ENCODE data around the gene UGT1A4. TPM values are rescaled to one million over a fixed set of nuclear protein-coding genes. Genes with fewer than 3 reads are reported as not detected.

The UGT1A4 gene
- total RNA-seq, 1 experiment from 2014 or later: 0.12 TPM

DNA sequence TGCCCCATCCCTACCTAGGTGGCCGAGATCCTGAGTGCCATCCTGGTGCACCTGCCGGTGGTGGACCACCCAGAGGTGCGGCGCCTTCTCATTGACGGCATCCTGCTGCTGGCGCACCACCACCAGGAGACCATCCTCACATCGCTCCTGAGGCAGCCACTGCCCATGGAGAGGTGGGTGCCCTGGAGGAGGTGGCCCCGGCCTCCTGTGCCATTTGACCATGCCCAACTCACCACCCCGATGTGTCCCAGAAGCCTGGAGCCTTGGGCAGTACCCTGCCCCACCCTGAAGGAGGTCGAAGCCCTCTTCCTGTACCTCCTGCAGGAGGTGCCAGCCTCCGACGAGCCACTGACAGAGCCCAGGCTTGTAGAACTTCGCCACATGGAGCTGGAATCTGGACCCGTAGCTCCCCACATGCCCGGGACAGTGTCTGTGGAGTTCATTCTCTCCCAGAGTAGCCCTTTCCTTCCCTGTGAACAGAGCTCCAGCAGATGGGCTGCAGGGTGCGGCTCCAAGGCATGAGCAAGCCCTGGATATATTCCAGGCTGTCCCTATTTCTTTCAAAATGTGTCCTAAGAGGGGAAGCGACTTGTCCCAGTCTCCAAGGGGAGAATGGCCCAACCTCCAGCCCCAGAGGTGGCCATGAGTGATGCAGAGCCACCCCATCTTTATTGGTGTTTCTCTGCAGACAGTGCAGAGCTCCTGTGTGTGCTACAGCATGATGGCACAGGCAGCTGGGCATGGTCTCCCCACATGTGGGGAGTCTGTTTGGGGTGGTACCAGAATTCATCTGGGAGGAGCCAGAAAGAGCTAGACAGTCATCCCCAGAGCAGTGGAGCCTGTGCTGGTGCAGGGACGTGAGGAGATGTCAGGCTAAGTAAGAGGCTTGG lies 101.6 kb downstream of the UGT1A4 start:
- CTCF ChIA-PET: no interaction called here
- Histone ChIP-seq H2AFZ (ENCODE audit: low read depth, low read length, poor library complexity, severe bottlenecking) (no peak overlapping the region), H3K27me3 (ENCODE audit: insufficient read depth, low read length) (no peaks in the 10 kb centered on the region), H3K9ac (ENCODE audit: low read length) (no peak overlapping the region), H3K9me2 (ENCODE audit: insufficient read depth) (no peaks in the 10 kb centered on the region), H3K4me3 (replicated peaks in 1 of 2; ENCODE audit: low read depth in 1 of 2, low read length in 2 of 2) (no peak overlapping the region), H3K4me1 (ENCODE audit: control insufficient read depth in 1 of 2, insufficient read depth in 2 of 2, low read length in 2 of 2) (no peaks in the 10 kb centered on the region), H3K27ac (ENCODE audit: low read depth, low read length) (no peak overlapping the region), H3K9me3 (ENCODE audit: control insufficient read depth in 1 of 2, insufficient read depth in 1 of 2, low read depth in 1 of 2, low read length in 2 of 2) (no peaks in the 10 kb centered on the region), H3K4me2 (ENCODE audit: low read length) (no peak overlapping the region), H3K79me2 (ENCODE audit: insufficient read depth, low read length) (no peaks in the 10 kb centered on the region), H3K36me3 (ENCODE audit: control insufficient read depth in 1 of 2, insufficient read depth in 2 of 2, low read length in 2 of 2) (no peaks in the 10 kb centered on the region), H4K20me1 (ENCODE audit: insufficient read depth) (no peaks in the 10 kb centered on the region)
- RAD21 ChIA-PET (ENCODE audit: low non-redundant PET in 1 of 2, low total read pairs in 2 of 2, uncharacterized antibody in 2 of 2, unreplicated experiment in 2 of 2): no interaction called here
- TF ChIP-seq EZH2 (IDR thresholded peaks at IDR 0.05) (no peak), ZFX (IDR thresholded peaks at IDR 0.05) (no peak), YY1 (IDR thresholded peaks at IDR 0.05; ENCODE audit: extremely low read depth, insufficient replicate concordance, low read depth, low read length) (no peak)
- POLR2A ChIA-PET: no interaction called here
- ATAC-seq: 0 out of 2 replicates have a peak, but pooled peaks have one; percentile 29
- intact Hi-C loops (cut with micrococcal nuclease): no loop called here
- BruUV-seq (replicated peaks): no TSS peak
- no peak for DNase-seq (ENCODE audit: low read depth, low spot score)

DNA sequence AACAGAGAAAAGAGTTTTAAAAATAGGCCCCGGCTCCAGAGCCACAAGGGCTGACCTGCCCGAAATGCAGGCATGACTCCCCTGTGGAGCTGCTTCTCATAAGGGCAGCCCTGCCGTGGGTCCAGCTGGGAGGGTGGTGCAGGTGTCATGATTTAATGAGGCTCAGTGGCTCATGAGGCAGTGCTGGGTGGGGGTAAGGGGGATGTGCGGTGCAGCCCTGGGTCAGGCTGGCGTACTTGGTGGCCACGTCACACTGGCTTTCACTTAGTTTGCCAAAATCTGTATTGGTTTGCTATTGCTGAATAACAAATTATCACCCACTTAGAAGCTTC lies 102.2 kb downstream of the UGT1A4 start:
- Histone ChIP-seq H3K79me2 (ENCODE audit: insufficient read depth, low read length) (no peaks in the 10 kb centered on the region), H3K9me3 (ENCODE audit: control insufficient read depth in 1 of 2, insufficient read depth in 1 of 2, low read depth in 1 of 2, low read length in 2 of 2) (no peaks in the 10 kb centered on the region), H2AFZ (ENCODE audit: low read depth, low read length, poor library complexity, severe bottlenecking) (no peak overlapping the region), H3K4me2 (ENCODE audit: low read length) (no peak overlapping the region), H3K36me3 (ENCODE audit: control insufficient read depth in 1 of 2, insufficient read depth in 2 of 2, low read length in 2 of 2) (no peaks in the 10 kb centered on the region), H3K9ac (ENCODE audit: low read length) (no peak overlapping the region), H3K27me3 (ENCODE audit: insufficient read depth, low read length) (no peaks in the 10 kb centered on the region), H4K20me1 (ENCODE audit: insufficient read depth) (no peaks in the 10 kb centered on the region), H3K4me3 (replicated peaks in 1 of 2; ENCODE audit: low read depth in 1 of 2, low read length in 2 of 2) (no peak overlapping the region), H3K27ac (ENCODE audit: low read depth, low read length) (no peak overlapping the region), H3K9me2 (ENCODE audit: insufficient read depth) (no peaks in the 10 kb centered on the region), H3K4me1 (ENCODE audit: control insufficient read depth in 1 of 2, insufficient read depth in 2 of 2, low read length in 2 of 2) (no peaks in the 10 kb centered on the region)
- no TSS peak for BruUV-seq (replicated peaks)
- DNase-seq (ENCODE audit: low read depth, low spot score): no peak
- ChIA-PET RAD21 (ENCODE audit: low non-redundant PET in 1 of 2, low total read pairs in 2 of 2, uncharacterized antibody in 2 of 2, unreplicated experiment in 2 of 2) (no interaction called here), CTCF (no interaction called here), POLR2A (no interaction called here)
- TF ChIP-seq ZFX (IDR thresholded peaks at IDR 0.05) (no peak), FOSL1 (IDR thresholded peaks at IDR 0.05; ENCODE audit: low read depth) (no peak), RAD21 (IDR thresholded peaks at IDR 0.05; ENCODE audit: low read depth) (no peak), CEBPB (IDR thresholded peaks at IDR 0.05; ENCODE audit: low read depth) (no peak), ELF1 (IDR thresholded peaks at IDR 0.05; ENCODE audit: borderline replicate concordance, low read depth) (no peak), EZH2 (IDR thresholded peaks at IDR 0.05) (no peak), SRF (IDR thresholded peaks at IDR 0.05; ENCODE audit: low read depth) (no peak), YY1 (IDR thresholded peaks at IDR 0.05; ENCODE audit: extremely low read depth, insufficient replicate concordance, low read depth, low read length) (no peak), CBX3 (IDR thresholded peaks at IDR 0.05; ENCODE audit: low read depth) (no peak), POLR2A (IDR thresholded peaks at IDR 0.05; ENCODE audit: borderline replicate concordance, extremely low read depth, insufficient read depth, insufficient read length) (no peak), JUND (IDR thresholded peaks at IDR 0.05) (no peak), EZH2phosphoT487 (IDR thresholded peaks at IDR 0.05; ENCODE audit: borderline replicate concordance) (no peak), POLR2AphosphoS5 (IDR thresholded peaks at IDR 0.05; ENCODE audit: low read depth, low read length) (no peak), ZNF274 (IDR thresholded peaks at IDR 0.05; ENCODE audit: low read depth, low read length) (no peak), SIN3A (IDR thresholded peaks at IDR 0.05; ENCODE audit: low read depth) (no peak)
- TF ChIP-seq, protein P1, sequence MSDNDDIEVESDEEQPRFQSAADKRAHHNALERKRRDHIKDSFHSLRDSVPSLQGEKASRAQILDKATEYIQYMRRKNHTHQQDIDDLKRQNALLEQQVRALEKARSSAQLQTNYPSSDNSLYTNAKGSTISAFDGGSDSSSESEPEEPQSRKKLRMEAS (IDR thresholded peaks at IDR 0.05): no peak
- TF ChIP-seq, protein P2, sequence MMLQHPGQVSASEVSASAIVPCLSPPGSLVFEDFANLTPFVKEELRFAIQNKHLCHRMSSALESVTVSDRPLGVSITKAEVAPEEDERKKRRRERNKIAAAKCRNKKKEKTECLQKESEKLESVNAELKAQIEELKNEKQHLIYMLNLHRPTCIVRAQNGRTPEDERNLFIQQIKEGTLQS (IDR thresholded peaks at IDR 0.05): no peak
- TF ChIP-seq, protein P3, sequence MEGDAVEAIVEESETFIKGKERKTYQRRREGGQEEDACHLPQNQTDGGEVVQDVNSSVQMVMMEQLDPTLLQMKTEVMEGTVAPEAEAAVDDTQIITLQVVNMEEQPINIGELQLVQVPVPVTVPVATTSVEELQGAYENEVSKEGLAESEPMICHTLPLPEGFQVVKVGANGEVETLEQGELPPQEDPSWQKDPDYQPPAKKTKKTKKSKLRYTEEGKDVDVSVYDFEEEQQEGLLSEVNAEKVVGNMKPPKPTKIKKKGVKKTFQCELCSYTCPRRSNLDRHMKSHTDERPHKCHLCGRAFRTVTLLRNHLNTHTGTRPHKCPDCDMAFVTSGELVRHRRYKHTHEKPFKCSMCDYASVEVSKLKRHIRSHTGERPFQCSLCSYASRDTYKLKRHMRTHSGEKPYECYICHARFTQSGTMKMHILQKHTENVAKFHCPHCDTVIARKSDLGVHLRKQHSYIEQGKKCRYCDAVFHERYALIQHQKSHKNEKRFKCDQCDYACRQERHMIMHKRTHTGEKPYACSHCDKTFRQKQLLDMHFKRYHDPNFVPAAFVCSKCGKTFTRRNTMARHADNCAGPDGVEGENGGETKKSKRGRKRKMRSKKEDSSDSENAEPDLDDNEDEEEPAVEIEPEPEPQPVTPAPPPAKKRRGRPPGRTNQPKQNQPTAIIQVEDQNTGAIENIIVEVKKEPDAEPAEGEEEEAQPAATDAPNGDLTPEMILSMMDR (IDR thresholded peaks at IDR 0.05 in 2 of 3, conservative IDR thresholded peaks at IDR 0.05 in 1 of 3; ENCODE audit: borderline replicate concordance in 1 of 3, insufficient read depth in 1 of 3, low read depth in 2 of 3, low read length in 2 of 3): no peak
- no peak for ATAC-seq
- intact Hi-C loops (cut with micrococcal nuclease): no loop called here

Measured in HCT116 (cell line).